GM13977 (cell line): Measurements from ENCODE around the gene CARD19.
"Not testable (repeated sequence)": the region's sequence is repeated elsewhere in the genome, so short reads cannot be mapped to it uniquely, and the experiment has no call there.

ENCODE experiments used
- DNase-seq: peaks from one replicate; pipeline ENCODE4 v3.0.0; 2012; ENCODE audit warnings: low spot score
- in situ Hi-C: fragments of 300-500 bp; cut with MboI; formaldehyde crosslinking; loops from one replicate; pipeline ENCODE4 v1.12.0; 2022; ENCODE audit warnings: low sequenced_read_pairs, low pct_unique_long_range_greater_than_20kb, mixed read lengths, inconsistent platforms; ENCODE audit not compliant: unreplicated experiment
- TF ChIP-seq, protein P1 (sequence below): IDR thresholded peaks from 2 replicates; pipeline ENCODE4 v1.5.1; 2012; ENCODE audit warnings: mild to moderate bottlenecking, control low read depth; ENCODE audit not compliant: insufficient read depth; ENCODE audit errors: extremely low read depth, missing control alignments

CARD19 gene

DNA sequence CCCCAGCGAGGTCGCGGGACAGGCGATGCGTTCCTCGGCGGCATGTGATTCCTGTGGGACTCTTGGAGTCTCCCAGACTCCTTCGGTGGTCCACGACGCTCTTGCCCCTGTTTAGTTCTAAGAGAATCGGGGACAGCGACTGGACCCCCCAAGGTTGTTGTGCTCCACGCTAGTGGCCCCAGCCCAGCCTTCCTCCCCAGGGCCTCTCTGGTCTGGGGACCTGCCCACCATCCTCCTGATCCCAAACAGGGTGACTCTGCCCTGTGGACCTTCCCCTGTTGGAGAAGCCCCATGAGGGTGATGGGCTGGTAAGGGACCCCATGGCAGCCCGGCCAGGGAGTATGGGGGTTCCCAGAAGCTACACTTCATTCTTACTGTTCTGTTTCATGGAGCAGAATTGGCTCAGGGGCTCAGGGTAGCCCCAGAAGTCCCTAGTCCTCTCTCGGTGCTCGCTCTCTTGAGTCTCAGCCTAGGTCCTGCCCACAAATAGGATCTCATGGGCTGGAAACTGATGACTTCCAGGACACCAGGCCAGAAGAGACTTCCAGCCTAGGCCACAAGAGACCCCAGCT, 880 bp downstream of the CARD19 start:
- in situ Hi-C loops, result no loop called here
- no peak for DNase-seq
- TF ChIP-seq, protein P1, sequence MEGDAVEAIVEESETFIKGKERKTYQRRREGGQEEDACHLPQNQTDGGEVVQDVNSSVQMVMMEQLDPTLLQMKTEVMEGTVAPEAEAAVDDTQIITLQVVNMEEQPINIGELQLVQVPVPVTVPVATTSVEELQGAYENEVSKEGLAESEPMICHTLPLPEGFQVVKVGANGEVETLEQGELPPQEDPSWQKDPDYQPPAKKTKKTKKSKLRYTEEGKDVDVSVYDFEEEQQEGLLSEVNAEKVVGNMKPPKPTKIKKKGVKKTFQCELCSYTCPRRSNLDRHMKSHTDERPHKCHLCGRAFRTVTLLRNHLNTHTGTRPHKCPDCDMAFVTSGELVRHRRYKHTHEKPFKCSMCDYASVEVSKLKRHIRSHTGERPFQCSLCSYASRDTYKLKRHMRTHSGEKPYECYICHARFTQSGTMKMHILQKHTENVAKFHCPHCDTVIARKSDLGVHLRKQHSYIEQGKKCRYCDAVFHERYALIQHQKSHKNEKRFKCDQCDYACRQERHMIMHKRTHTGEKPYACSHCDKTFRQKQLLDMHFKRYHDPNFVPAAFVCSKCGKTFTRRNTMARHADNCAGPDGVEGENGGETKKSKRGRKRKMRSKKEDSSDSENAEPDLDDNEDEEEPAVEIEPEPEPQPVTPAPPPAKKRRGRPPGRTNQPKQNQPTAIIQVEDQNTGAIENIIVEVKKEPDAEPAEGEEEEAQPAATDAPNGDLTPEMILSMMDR, result no peak

DNA sequence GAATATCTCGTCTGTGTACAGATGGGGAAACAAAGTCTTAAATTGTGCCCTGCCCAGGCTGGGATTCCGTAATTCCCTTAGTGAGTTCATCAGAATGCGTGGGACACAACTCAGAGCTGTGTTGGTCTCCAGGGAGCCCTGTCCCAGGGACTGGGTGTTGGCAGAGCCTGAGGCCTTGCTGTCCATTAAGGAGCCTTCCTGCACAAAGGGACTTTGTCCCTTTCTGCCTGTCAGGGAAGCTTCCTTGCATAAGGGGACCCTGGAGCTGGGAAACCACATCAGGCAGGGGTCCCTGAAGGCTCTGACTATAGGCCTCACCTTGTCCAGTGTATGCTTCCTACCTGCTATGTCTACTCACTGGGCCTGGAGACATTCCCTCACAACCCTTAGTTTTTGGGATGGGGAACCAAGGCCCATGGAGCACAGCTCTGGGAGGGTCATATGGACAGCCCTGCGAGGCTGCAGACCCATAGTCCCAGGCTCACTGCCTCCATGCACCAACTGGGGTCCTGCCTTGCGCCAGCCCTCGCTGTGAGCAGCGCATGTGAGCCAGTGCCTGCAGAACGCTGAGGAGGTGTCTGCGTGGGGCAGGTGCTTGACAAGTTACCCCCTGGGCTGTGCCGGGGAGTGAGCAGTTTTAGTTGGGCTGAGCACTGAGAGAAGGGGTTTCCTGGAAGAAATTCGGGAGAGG, 1.6 kb downstream of the CARD19 start:
- TF ChIP-seq, protein P1, result no peak
- in situ Hi-C loops, result no loop called here
- no peak for DNase-seq

DNA sequence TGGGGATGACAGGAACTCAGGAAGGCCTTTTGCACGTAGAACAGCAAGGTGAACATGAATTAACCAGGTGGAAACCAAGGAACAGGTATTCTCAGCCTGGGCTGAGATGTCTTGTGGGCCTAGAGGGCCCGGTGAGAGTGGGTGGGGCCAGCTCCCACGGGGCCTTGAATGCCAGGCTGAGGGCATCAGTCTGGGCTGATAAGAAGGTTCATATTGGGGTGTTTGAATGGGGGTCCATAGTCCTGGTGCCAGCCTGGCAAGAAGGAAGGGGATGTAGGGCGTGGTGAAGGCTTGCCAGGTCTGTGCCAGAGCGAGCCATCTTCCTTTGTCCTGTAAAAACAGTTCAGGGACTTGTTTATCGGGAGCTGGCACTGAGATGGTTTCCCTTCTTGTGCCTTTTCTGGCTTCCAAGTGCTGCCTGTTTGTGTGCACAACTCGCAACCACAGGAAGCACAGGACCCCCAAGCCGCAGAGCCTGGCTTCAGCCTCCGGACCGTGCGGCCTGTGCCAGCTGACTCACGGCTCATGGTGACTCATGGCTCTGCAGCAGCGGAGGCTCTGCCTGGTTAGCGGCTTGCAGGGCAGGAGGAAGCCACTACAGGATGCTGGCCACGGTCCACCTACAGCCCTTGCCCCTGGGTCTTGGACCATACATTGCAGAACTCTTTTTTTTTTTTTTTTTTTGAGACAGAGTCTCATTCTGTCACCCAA, 2.4 kb downstream of the CARD19 start:
- TF ChIP-seq, protein P1, result no peak
- no peak for DNase-seq
- in situ Hi-C loops, result no loop called here

DNA sequence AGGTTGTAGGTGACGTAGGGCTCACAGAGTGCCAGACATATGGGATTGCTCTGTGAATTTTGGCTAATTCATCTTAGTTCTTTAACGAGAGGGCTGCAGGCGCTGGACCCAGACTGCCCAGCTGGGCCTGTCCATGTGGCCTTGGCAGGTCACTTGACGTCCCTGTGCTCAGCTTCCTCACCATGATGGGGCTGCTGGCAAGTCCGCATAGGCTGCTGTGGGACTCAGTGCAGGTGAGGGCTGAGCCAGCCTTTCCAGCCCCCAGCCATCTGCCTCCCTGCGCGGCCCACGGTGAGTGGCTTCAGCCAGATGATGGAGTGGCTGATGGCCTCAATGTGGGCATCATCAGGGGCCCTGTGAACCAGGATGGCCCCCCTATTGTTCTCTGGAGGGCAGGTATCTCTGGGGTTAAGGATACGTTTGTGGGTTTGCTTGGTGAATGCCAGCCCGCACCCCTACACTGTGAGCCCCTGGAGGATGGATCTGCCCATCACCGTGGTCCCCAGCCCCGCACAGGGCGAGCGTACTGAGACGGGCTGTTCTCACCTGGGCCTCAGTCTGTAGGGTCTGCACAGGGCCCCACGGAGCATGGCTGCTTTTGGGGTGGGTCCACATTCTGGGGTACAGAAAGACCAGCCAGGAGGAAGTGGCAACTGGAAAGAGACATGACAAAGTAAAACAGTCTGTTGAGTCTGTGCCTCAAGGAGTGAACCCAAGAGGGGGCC, 3.7 kb downstream of the CARD19 start:
- in situ Hi-C loops, result no loop called here
- TF ChIP-seq, protein P1, result no peak
- no peak for DNase-seq

DNA sequence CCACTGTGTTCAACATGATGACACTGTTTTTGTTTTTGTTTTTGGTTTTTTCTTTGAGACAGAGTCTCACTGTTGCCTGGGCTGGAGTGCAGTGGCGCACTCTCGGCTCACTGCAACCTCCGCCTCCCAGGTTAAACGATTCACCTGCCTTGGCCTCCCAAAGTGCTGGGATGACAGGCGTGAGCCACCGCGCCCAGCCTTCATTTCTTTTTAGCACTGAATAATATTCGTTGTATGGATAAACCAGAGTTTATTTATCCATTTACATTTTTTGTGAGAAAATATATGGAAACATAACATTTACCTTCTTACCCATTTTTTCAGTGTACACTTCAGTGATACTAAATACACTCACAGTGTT, 4.2 kb downstream of the CARD19 start:
- no peak for DNase-seq
- in situ Hi-C loops, result no loop called here
- TF ChIP-seq, protein P1, result no peak

DNA sequence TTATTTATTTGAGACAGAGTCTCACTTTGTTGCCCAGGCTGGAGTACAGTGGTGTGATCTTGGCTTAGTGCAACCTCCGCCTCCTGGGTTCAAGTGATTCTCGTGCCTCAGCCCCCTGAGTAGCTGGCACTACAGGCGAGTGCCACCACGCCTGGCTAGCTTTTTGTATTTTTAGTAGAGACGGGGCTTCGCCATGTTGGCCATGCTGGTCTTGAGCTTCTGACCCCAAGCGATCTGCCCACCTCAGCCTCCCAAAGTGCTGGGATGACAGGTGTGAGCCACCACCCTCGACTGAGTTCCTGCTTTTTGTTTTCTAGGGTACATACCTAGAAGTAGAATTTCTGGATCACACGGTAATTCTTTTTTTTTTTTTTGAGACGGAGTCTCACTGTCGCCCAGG, 5.1 kb downstream of the CARD19 start:
- in situ Hi-C loops, DNase-seq: not testable (repeated sequence)
